Hepatocyte (in vitro differentiated cells): ENCODE results near the gene TAS1R3.

Experiments used
- CTCF ChIP-seq: fragments of 200-600 bp; sonication (generic); IDR thresholded peaks from 2 replicates; pipeline ENCODE4 v1.5.1; 2016; ENCODE audit warnings: antibody characterized with exemption, mild to moderate bottlenecking; ENCODE audit not compliant: poor library complexity
- EZH2 ChIP-seq: fragments of 200-600 bp; sonication (generic); IDR thresholded peaks from 2 replicates; pipeline ENCODE4 v1.6.1; 2016; ENCODE audit warnings: antibody characterized with exemption, mild to moderate bottlenecking, borderline replicate concordance

GRCh38 chr1:1348420-1349255, 17.6 kb downstream of the TAS1R3 start:
- no peak for TF ChIP-seq CTCF
- no peak for TF ChIP-seq EZH2
